ENCODE data around the gene MAZ.

The MAZ gene

DNA sequence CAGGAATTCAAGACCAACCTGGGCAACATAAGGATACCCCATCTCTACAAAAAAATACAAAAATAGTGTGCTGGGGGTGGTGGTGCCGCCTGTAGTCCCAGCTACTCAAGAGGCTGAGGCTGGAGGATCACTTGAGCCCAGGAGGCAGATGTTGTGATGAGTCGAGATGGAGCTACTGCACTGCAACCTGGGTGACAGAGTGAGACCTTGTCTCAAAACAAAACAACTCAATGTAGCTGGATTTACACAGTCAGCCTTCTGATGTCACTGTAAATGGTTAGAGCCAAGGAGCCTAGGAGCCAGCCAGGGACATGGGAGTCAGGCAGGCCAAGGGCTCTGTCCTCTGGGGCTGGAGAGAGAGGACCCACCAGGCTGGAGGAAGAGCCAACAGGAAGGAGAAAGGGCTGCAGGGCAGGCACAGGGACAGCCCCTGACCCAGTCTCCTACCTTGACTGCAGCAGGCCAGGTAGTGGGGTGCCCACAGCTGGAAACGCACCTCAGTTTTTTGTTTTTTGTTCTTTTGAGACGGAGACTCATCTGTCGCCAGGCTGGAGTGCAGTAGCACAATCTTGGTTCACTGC lies 48.3 kb downstream of the MAZ start:
- no peak for DNase-seq (ENCODE audit: low read depth in 2 of 2)

DNA sequence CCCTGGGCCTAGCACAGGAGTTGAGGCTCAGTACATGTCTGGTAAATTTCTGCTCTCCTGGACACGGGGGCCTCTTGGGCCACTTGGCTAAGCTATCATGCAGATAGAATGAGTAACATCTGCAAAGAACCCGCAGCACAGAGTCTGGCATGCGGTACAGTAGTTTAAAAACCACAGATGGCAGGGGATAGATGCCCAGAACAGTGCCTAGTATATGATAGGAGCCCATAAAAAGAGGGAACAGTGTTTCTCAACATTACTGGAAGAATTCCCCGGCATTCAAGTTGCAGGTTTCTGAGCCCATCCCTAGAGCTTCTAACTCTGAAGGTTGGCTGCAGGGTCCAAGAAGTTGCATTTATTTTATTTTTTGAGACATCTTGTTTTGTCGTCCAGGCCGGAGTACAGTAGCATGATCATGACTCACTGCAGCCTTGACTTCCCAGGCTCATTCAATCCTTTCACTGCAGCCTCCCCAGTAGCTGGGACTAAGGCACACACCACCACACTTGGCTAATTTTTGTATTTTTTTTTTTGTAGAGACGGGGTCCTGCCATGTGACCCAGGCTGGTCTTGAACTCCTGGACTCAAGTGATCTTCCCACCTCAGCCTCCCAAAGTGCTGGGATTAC lies 50.9 kb downstream of the MAZ start:
- no peak for DNase-seq (ENCODE audit: low read depth in 2 of 2)

DNA sequence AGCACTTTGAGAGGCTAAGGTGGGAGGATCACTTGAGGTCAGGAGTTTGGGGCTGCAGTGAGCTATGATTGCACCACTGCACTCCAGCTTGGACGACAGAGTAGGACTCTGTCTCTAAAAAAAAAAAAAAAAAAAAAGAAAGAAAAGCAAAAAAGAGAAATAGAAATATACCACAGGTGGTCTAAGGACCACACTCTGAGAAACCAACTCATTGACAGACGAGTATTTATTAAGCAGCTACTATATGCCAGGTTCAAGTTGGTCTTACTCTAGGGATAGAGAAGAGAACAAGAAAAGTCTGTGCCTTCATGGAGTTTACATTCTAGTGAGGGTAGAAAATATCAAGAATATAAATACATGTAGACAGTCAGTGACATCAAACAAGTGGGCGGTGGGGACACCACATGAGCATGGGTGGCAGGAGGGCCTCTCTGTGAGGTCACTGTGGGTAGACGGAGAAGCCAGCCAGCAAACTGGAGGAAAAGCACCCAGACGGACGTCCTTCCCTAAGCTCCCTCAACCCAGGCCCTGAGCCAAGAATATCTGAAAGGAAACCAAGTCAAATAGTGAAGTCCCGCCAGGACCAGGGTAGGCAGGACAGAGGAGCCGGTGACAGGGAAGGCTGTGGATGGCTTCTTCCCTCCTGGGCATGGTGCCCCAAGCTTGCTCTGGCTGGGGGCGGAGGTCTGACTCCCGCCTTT lies 52.0 kb downstream of the MAZ start:
- DNase-seq (ENCODE audit: low read depth in 2 of 2): no peak

DNA sequence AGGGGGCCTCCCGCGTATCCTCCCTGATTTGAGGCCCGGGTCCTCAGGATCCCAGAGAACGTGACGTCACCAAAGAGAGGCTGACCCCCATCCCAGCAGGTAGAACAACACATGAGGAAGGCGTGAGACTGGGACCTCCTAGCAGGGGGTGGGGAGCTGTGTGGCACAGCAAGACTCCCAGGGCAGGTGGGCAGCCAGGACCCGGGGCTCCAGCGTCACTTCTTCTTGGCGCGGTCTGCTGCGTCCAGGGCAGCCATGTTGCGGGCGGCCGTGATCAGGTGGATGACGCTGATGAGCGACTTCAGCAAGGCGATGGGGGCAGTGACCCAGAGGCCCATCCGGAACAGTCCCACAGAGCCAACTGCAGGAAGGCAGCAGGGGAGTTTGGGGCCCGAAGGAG lies 52.6 kb downstream of the MAZ start:
- no peak for DNase-seq (ENCODE audit: low read depth in 2 of 2)

DNA sequence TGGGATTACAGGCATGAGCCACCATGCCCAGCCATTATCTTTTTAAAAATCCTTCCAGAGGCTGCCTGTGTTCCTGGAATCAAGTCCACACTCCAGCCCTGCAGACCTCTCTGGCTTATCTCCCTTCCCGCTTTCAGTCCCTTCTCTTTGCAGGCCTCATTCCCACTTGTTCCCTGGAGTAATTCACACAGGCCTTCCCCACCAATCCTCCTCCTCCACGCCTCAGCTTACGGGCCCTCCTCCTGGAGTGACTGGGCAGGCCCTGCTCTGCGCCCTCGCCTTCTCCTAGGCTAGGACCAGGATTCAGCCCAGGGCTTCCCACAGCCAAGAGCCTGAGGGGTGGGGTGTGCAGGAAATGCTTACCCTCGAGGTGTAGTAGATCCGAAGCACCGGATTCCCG lies 53.9 kb downstream of the MAZ start:
- no peak for DNase-seq (ENCODE audit: low read depth in 2 of 2)

All from stimulated activated CD8-positive, alpha-beta memory T cell treated with anti-CD3 and anti-CD28 coated beads, Interleukin-2, amount 100 ng/mL, for 48 hours (primary cell).